Bone marrow (tissue), 2 donors: ENCODE data around the gene CTDP1.

Source experiments
- DNase-seq, 2 donors: peaks; one replicate each; lab custom pipeline; 2025; lab: John Stamatoyannopoulos, UW

The CTDP1 gene

GRCh38 chr18:79796531-79797405 is 117.2 kb downstream of the CTDP1 start:
- no peak for DNase-seq

GRCh38 chr18:79797518-79798345 is 118.1 kb downstream of the CTDP1 start, which contains the start of gene KCNG2:
Gene KCNG2, plus strand, starts transcription at chr18:79797938. Its CDS starts 65,730 bp downstream, at chr18:79863668.
- DNase-seq = no peak

GRCh38 chr18:79798346-79798998 is 118.9 kb downstream of the CTDP1 start:
- DNase-seq = no peak

GRCh38 chr18:79798999-79799370 is 119.4 kb downstream of the CTDP1 start:
- DNase-seq = no peak

GRCh38 chr18:79799619-79800370 is 120.2 kb downstream of the CTDP1 start:
- DNase-seq = no peak

GRCh38 chr18:79800371-79801180 is 121.0 kb downstream of the CTDP1 start:
- DNase-seq = no peak

- no peak for DNase-seq
Observed at GRCh38 chr18:79801217-79801616, 121.6 kb downstream of the CTDP1 start.

- no peak for DNase-seq
Observed at GRCh38 chr18:79801641-79802040, 122.0 kb downstream of the CTDP1 start.

GRCh38 chr18:79802298-79802697 is 122.7 kb downstream of the CTDP1 start:
- no peak for DNase-seq

GRCh38 chr18:79803611-79804051 is 124.0 kb downstream of the CTDP1 start:
- DNase-seq = no peak
